NCI-H748 treated with DMSO at 0.1 percent for 48 hours (cell line): ENCODE measurements around the gene UBAC2.
"Not testable (repeated sequence)": the region's sequence is repeated elsewhere in the genome, so short reads cannot be mapped to it uniquely, and the experiment has no call there.

Experiments used
- DNase-seq: peaks from one replicate; lab custom pipeline; 2025; lab: John Stamatoyannopoulos, UW

The UBAC2 gene

DNA sequence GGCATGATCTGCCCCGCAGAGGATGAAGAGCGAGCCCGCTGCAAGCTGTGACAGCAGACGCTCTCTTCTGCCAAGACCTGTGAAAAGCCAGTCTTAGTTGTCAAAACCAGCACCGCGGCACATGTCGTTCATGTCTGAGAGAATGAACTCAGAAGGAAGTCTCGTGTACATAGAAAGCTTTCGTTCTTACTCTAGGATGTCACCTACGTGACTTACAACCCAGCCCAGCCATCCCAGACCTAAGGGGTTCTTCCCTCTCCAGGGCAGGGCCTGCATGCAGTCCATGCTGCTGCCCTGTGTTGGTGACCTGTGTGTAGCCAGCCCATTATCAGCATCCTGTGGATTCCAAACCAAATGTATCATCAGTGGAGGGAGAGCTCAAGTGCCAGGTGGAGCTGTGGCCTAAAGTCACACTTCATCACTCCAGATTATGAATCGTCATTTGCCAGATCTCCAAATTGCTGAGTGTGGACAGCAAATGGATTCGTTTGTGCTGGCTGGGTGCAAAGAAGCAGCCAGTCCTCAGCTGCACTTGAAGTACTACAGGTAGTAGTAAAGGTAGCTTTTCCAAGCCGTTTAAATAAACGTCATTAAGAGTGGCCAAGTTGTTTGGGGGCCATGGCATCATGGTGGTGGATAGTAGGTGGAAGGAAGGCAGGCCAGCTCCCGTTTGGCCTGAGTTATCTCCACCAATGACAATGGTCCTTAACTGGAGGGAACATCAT, 180.4 kb downstream of the UBAC2 start:
- no peak for DNase-seq

DNA sequence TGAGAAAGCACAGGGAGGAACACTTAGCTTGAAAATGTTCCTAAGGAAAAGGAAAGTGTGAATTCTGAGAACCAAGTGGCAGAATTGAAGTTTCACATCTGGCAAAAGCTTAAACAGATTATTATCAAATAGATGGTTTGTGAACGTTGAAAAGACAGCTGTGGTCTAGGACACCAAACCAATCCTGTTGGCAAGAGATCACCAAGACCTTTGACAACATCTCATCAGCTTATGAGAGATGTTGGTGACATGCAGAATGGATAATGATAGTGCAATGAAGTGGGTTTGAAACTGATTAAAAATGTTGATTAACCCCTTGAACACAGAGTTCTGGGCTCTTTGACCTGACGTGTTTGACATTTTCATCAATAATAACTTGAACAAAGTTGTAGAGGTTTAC, 181.1 kb downstream of the UBAC2 start:
- no peak for DNase-seq

DNA sequence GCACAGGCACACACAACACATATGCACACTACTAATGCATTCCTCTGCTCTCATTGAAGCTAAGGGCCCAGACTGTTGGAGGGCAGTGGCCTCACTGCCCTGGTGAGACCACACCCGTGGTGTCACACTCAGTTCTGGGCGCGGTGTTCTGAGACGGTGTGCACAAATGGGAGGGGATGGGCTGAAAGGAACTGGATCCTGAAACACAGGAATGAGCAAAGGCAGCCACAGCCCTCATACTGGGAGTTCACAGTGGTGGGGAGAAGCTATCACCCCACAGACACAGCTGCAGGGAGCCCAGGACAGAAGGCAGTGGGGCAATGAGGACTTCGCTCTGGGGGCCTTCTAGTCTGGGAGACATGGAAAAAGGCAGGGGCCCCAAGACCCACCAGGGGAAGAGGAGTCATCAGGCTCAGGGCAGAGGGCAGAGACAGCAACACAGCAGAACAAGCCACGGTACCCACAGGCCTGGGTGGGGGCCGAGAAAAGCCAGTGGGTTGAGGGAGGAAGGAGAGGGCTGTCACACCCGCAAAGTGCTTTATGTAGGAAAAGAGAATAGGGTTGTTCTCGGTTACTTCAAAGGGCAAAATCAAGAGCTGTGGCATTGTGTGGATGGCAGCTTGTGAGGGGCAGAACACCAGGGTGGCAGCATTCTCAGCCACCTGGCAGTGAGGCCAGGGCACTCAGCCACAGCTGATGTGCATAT, 181.9 kb downstream of the UBAC2 start:
- no peak for DNase-seq

DNA sequence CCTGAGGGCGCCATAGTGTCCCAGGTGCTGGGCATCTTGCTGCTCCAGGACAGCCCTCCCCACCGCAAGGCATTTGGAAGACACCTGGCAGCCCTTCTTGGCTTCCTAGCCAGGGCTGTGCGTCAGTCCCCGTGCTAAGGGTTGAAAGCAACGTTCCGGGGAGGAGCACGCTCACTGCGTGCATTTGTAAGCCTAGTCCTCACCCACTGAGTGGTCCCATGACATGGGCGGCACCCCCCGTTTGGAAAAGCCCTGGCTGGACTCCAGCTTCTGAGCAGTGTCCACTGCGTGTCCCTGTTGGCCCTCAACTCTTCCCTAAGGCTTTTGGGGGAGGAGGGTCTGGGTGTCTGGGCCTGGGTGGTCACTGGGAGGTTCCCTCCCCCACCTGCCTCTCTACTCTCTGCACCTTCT, 182.9 kb downstream of the UBAC2 start:
- no peak for DNase-seq

DNA sequence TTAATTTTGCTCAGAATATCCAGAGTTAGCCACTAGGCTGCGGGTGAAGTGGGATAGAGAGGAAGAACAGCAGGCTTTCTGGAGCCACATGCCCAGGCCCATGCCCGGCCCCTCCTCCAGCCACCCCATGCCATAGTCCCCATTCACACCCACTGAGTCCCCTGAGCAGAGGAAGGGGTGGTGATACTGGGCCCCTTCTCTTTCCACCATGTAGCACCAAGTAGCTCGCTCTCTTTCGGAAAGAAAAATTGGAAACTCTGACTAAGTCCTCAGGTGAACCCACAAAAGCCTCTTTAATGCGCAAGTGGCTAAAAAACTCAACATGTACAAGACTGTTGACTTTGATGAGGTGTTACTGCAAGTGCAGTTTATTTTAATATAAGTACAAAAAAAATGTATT, 183.3 kb downstream of the UBAC2 start:
- DNase-seq, result no peak

DNA sequence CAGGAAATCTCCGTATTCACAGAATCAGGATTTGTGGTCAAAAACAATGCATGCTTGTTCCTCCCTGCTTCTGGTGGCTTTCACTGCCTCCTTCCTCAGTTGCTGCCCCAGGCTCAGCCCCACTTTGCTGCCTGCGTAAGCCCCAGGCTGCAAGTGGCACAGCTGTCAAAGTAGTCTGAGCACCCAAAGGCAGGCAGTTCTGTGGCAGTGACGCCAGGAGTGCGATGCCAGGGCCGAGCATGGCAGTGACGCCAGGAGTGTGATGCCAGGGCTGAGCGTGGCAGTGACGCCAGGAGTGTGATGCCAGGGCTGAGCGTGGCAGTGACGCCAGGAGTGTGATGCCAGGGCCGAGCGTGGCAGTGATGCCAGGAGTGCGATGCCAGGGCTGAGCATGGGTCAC, 183.8 kb downstream of the UBAC2 start:
- DNase-seq, result no peak

DNA sequence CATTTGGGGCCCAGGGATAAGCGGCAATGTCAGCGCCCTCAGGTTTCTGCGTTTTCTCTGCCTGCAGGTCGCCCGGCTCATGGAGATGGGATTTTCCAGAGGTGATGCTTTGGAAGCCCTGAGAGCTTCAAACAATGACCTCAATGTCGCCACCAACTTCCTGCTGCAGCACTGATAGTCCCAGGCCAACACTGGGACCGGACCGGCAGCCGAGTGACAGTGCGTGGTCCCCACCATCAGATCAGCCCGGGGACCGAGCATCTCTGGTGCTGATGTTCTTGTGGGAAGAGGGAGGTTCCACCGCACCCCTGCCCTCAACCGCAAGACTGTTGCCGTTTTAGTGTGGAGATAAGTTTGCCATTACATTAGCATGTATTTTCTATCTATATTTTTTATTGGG, 184.5 kb downstream of the UBAC2 start:
- no peak for DNase-seq

DNA sequence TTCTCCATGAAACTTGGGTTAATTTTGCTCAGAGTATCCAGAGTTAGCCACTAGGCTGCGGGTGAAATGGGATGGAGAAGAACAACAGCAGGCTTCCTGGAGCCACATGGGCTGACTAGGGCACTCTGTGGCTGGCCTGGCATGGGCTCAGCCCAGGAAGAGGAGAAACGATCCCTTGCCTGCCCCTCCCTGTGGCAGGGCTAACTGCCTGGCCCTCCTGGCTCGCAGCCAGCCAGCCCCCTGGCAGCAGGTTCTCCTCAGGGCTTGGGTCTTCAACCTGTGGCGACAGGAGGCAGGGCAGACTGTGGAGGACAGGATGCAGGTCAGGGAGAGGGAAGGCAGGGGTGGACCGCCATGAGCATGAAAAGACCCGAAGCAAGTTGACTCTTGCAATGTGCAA, 185.3 kb downstream of the UBAC2 start:
- DNase-seq, result no peak

DNA sequence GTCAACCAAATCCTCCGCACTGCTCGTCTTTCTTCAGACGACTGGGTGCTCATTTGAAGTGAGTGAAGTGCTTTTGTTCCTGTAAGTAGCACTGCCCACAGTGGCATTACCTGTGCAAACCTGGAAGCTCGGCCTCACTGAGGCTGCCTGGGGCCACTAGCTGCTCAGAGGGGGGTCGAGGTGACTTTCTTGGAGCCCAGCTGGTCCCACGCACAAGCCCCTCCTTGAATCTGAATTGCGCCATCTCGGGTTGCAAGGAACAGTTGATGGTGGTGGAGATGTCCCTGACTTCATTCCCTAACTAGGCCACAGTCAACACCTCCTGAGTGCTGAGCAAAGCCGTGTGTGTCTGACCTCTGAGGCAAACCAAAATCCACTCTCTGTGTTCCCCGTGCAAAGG, 185.8 kb downstream of the UBAC2 start:
- no peak for DNase-seq

DNA sequence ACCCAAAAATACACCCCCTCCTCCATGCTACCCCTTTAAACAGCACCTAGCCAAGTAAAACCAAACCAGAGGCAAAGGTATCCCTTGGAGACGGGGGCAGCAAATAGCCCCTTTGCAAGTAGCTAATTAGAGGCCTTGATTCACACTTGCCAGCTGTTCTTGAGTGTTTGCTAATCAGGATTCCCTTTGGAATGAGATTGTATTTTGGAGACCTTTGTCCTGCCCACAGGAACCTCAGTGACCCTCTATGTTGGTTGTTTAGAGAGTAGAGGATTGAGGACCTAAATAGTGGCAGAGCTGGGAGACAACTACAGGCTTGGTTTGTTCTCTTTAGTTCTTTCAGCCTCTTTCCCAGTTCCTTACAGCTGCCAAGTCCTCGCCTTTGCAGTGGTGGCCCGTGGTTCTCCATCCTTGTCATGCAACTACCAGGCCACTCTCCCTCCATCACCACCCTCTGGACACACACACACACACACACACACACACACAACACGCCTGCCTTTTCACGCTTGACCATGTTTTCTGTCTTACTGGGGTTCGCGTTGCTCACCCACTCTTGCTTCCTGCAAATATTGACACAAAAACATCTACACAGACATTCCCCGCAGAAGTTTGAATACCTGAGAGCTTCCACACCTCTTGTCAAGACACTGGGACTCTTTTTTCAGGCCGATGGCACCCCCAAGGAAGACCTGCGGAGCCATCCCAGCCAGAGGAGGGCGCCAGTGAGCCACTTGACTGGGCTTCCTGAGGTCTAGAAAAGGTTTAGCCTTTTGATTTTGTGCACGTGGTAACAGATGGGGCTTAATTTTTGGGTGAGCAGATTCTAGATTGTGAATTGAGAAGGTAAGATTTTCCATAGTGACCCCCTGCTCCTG, 186.5 kb downstream of the UBAC2 start:
- DNase-seq, result no peak

DNA sequence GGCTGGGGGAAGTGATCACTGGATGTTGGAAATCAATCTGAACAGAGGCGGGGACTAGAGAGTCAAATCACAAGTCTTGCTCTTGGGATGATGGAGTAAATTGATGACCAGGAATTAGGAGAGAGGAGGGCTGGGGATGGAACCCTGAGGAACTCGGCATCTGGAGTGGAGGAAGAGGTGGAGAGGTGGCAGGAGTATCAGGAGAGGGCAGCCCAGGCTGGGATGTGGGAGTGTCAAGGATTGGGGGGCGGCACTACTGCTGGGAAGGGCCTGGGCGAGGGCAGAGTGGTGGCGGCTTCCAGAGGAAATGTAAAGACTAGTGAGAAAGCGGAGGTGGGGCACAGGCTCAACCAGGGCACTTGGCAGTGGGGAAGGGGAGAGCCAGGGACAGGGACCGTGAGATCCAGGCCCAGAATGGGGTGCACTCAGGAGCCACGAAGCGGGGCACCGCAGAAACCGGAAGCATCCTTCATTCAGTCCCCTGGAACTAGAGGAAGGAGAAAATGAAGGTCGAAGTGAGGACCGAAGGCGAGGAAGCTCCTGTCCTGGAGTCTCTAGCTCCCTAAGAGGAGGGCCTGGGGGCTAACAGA, 187.8 kb downstream of the UBAC2 start:
- DNase-seq, result no peak

DNA sequence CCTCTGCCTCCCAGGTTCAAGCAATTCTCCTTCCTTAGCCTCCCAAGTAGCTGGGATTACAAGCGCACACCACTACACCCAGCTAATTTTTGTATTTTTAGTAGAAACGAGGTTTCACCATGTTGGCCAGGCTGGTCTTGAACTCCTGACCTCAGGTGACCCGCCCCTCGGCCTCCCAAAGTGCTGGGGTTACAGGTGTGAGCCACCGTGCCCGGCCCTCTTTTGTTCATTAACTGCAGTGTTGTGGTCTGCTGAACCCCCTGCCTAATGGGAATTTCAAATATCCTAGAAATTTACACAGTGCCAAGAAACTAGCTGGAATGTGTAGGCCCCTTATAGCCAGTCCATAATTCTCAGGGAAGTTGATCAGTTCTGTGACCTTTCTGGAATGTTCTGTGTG, 188.4 kb downstream of the UBAC2 start:
- DNase-seq, result not testable (repeated sequence)

DNA sequence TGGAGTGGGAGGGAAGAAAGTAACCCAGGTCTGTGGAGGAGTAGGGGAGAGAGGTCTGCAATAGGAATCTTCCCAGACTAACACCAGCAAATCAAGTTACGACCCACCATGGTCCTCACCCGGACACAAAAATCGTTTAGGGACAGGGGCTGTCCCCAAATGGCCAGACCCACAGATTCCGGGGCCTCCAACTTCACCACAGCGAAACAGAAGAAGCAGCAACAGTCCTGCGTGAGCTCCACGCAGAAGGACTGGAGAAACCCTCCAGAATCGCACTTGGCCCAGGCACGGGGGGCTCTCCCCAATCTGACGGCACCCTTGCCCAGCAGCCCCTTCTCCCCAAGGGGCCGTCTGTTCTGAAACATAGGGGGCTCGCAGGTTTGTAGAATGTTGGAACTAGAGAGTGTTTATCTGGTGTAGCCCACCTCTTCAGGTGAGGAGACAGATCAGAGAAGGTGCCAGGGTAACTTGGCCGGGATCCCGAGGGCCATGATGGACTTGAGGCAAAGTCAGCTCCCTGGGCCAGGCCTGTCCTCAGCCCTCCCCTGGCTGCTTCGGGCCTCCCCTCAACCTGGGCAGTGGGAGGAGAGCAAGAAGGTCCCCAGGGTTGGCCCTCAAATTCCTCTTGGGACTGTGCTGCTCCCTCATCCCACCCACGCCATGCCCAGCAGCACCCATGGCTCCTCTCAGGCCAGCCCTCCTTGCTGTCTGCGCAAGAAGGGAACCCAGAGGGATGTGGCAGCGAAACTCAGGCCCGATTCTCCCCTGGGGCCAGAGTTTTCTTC, 189.1 kb downstream of the UBAC2 start:
- no peak for DNase-seq

DNA sequence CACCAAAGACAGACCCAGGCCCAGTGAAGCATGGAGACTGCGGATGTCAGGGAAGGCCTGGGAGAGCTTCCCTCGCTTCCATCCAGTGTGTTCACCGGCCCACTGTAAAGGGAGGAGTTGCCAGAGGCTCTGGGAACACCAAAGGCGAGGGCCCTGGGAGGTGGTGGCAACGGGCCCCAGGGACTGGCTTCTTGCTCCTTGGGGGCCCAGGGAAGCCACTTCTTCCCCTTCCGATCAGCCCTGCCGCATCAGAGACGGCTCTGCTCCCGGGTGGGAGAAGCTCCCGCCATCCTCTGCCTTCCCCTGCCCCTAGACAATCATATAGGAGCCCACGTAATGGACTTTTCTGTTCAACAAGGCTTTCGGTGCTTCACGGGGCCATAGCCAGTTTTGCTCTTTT, 189.9 kb downstream of the UBAC2 start:
- no peak for DNase-seq

DNA sequence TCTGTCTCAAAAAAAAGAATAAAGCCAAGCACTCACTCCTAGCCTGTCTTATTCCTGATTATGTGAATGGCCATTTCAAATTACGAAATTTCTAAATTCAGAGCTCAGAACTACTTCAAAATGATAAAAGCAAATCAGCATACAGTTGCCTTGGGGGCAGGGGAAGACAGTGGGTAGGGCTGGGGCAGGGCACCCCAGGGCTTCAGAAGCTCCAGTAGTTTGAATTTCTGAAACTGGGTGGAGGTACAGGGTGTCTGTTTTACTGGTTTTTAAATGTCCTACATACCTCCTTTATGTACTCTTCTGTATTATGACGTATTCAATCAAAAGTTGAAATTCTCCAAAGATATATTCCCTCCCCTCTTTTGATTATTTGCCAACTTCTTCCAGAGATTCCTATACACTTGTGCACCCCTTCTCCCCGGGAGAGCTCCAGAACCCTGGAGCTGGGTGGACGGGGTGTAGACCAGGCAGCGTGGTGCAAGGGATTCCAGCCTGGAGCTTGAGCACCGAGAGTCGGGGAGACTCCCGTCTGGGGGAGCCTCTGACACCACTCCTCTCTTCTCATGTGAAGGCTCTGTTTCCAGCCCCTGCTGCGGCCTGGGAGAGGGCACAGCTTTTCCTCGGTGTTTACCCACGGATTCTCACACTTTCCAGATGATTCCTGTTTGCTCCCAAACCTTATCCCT, 191.3 kb downstream of the UBAC2 start:
- DNase-seq, result no peak

DNA sequence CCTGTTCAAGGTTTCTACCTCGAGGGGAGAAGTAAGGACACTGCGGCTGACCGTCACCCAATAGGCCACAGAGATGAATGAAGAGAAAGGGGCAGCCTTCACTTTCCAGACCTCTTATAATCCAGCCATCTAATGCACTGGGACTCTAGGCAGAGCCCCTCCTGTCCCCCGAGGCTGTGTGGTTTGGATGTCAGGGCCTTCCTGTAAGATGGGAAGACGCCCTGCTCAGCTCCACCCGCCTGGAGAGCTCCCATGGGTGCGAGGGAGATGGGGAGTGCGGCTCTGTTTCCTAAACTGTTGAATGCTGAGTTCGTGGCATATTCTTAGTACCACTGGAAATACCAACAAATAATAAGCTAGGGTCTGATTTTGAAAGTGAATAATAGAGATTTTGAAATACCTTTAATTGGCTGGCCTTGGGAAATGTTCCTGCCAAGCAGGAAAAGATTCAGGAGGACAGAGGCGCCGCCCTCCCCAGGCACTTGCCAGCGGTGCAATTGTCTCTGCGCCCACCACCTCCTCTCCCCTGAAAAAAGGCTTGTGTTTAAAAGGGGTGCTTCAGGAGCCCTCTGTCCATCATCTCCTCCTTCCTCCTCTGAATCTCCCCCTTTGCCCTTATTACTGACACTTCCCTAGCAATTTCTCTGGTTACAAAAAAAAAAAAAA, 191.9 kb downstream of the UBAC2 start:
- DNase-seq, result no peak

DNA sequence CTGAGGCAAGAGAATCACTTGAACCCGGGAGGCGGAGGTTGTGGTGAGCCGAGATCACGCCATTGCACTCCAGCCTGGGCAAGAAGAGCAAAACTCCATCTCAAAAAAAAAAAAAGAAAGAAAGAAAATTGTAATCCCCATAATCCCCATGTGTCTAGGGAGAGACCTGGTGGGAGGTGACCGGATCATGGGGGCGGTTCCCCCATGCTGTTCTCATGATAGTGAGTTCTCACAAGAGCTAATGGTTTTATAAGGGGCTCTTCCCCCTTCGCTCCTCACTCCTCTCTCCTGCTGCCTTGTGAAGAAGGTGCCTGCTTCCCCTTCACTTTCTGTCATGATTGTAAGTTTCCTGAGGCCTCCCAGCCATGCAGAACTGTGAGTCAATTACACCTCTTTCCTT, 192.7 kb downstream of the UBAC2 start:
- DNase-seq, result not testable (repeated sequence)

DNA sequence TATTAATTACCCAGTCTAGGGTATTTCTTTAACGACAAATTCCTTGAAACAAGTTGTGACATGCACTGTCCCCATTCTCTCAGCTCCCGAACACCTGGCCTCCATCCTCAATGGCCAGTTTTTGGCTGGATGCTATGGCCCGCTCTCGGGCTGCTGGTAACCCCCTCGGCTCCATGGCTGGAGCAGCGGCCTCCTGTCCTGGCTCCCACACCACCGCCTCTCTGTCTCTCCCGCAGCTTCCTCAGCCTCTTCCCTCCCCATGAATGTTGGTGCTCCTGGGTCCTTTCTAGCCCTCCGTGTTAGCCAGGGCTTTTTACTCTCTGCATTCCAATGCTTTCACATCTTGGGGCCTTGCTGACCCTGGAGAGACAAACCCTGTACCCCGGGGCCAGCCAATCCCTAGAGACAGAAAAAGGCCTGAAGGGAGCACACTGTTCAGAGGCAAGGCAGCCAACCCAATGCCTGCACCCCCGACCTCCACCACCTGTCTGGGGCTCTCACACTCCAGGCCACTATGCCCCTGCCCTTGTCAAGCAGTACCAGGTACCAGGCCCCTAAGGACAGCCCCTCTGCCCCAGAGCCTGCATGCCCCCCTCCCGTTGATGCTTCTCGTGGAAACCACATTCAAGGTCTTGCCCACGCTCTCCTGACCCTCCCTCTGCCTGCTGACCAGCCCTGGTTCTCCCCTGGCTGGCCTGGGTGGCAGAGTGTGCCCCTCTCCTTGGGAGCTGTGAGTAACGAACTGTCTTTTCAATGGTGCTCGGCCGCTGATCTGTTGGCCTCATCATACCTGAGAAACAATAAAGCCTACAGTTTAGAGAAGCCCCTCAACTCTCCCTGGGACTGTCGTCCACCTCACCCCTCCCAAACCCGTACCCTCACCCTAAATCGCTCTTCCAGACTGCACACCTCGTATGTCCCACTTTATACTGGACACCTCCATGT, 193.4 kb downstream of the UBAC2 start:
- DNase-seq, result no peak

DNA sequence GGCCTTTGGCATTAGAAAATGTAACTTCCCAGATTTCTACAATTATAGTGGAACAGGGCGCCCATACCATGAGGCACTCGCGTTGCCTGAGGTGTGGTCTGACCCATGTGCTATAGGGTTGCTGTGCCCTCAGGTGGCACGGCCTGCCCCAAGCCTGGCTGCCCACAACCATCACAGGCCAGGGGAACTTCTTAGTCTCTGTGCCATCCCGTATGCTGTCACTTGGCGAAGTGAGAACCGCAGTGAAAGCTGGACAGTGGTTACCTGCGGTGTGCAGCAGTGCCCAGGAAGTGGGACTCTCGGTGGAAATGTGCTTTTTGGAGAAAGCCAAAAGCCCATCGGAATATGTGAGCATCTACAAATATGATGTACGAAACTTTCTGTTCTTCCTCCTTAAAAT, 194.8 kb downstream of the UBAC2 start:
- DNase-seq, result no peak
